ENCODE results near the gene RASGEF1B. TPM values are rescaled to one million over a fixed set of nuclear protein-coding genes. Genes with fewer than 3 reads are reported as not detected.
"Not testable (repeated sequence)": the region's sequence is repeated elsewhere in the genome, so short reads cannot be mapped to it uniquely, and the experiment has no call there.

The RASGEF1B gene
- total RNA-seq, 1 experiment from 2014 or later, result 6.9 TPM

DNA sequence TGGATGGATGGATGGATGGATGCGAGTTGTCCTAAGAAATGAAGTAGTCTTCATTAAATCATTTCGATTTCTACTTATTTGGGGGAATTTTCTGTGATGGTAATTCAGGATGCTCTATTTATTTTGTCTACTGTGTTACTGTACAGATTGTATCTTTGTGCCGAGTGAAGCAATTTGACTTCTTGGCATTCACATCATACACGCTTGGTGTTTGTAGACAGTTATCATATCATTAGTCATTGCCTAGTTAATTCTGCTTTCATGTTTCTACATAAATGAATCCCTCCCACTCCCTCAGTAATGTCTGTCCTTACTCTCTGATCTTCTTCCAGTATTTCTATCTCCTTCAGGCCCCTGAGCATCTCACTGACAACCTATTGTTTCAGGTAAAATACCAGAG is 64.0 kb downstream of the RASGEF1B start:
- H3K4me1 Mint-ChIP-seq, result peaks cover 9% of the 10 kb centered on the region
- H3K27me3 Mint-ChIP-seq (ENCODE audit: low read depth), result no peaks in the 10 kb centered on the region
- DNase-seq (ENCODE audit: low spot score) (no peak), ATAC-seq (no peak)
- no peak overlapping the region for H3K27ac Mint-ChIP-seq
- H3K36me3 Mint-ChIP-seq, result no peaks in the 10 kb centered on the region
- POLR2A ChIA-PET, result no interaction called here
- CTCF ChIA-PET, result interaction anchor here (1.4 to 1.8 kb wide), 3 partner anchors 60 to 861 kb away, joined by 5 to 14 read pairs (median 7); no protein-coding TSS in a partner anchor
- no peaks in the 10 kb centered on the region for H3K9me3 Mint-ChIP-seq
- no peak overlapping the region for H3K4me3 Mint-ChIP-seq
- TF ChIP-seq, protein P1, sequence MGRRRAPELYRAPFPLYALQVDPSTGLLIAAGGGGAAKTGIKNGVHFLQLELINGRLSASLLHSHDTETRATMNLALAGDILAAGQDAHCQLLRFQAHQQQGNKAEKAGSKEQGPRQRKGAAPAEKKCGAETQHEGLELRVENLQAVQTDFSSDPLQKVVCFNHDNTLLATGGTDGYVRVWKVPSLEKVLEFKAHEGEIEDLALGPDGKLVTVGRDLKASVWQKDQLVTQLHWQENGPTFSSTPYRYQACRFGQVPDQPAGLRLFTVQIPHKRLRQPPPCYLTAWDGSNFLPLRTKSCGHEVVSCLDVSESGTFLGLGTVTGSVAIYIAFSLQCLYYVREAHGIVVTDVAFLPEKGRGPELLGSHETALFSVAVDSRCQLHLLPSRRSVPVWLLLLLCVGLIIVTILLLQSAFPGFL (CRISPR knock-in tag; IDR thresholded peaks at IDR 0.05; ENCODE audit: borderline replicate concordance), result no peak
- TF ChIP-seq GABPB1 (CRISPR knock-in tag; IDR thresholded peaks at IDR 0.05) (no peak), ZNF232 (CRISPR knock-in tag; IDR thresholded peaks at IDR 0.05) (no peak), ZBTB21 (CRISPR knock-in tag; IDR thresholded peaks at IDR 0.05; ENCODE audit: borderline replicate concordance) (no peak), ZNF121 (CRISPR knock-in tag; IDR thresholded peaks at IDR 0.05) (no peak), PRDM15 (CRISPR knock-in tag; IDR thresholded peaks at IDR 0.05) (no peak)
- TF ChIP-seq, protein P2, sequence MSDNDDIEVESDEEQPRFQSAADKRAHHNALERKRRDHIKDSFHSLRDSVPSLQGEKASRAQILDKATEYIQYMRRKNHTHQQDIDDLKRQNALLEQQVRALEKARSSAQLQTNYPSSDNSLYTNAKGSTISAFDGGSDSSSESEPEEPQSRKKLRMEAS (CRISPR knock-in tag; IDR thresholded peaks at IDR 0.05), result no peak

- H3K4me3 Mint-ChIP-seq; H3K9me3 Mint-ChIP-seq; H3K36me3 Mint-ChIP-seq; POLR2A ChIA-PET; ATAC-seq; DNase-seq (ENCODE audit: low spot score); H3K27me3 Mint-ChIP-seq (ENCODE audit: low read depth); H3K27ac Mint-ChIP-seq: not testable (repeated sequence)
- H3K4me1 Mint-ChIP-seq, result peaks cover 13% of the 10 kb centered on the region
- CTCF ChIA-PET, result interaction anchor here (0.7 to 1.8 kb wide), 8 partner anchors 19 to 862 kb away, joined by 3 to 14 read pairs (median 5); no protein-coding TSS in a partner anchor
These were observed 65.2 kb downstream of the RASGEF1B start for GRCh38 chr4:81406481-81406880.

DNA sequence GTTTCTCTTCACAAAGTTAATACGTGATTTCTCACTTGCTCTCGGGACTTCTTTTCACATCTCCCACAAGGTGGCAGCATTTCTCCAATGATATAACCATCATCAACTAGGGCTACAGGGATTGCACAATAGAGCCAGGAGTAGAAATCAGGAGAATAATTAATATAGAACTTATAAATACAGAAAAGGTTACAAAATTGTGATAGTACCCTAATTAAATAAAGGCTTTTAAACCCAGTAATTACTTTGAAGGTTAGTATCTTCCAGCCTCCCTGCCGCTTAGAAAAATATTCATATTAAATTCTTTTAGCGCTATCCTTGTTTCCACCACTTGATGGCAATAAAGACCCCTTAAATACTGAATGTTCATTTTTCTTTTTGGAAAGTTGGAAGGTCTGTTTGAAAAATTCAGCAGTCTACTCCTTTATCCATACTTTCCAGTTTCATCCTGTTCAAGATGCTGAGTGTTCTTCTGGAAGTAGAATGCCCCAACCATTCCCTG is 65.8 kb downstream of the RASGEF1B start:
- ATAC-seq, result peak; percentile 38
- no peak for DNase-seq (ENCODE audit: low spot score)
- TF ChIP-seq FOXP1 (CRISPR knock-in tag; IDR thresholded peaks at IDR 0.05; ENCODE audit: borderline replicate concordance), result no peak
- no peak for TF ChIP-seq NR2C2 (CRISPR knock-in tag; IDR thresholded peaks at IDR 0.05)
- no peak for TF ChIP-seq ZNF263 (CRISPR knock-in tag; IDR thresholded peaks at IDR 0.05; ENCODE audit: low read depth)
- TF ChIP-seq IRF1 (CRISPR knock-in tag; IDR thresholded peaks at IDR 0.05), result no peak
- TF ChIP-seq GRHL2 (CRISPR knock-in tag; IDR thresholded peaks at IDR 0.05; ENCODE audit: insufficient replicate concordance, severe bottlenecking), result no peak
- no peak for TF ChIP-seq ZBTB21 (CRISPR knock-in tag; IDR thresholded peaks at IDR 0.05; ENCODE audit: borderline replicate concordance)
- TF ChIP-seq, protein P3, sequence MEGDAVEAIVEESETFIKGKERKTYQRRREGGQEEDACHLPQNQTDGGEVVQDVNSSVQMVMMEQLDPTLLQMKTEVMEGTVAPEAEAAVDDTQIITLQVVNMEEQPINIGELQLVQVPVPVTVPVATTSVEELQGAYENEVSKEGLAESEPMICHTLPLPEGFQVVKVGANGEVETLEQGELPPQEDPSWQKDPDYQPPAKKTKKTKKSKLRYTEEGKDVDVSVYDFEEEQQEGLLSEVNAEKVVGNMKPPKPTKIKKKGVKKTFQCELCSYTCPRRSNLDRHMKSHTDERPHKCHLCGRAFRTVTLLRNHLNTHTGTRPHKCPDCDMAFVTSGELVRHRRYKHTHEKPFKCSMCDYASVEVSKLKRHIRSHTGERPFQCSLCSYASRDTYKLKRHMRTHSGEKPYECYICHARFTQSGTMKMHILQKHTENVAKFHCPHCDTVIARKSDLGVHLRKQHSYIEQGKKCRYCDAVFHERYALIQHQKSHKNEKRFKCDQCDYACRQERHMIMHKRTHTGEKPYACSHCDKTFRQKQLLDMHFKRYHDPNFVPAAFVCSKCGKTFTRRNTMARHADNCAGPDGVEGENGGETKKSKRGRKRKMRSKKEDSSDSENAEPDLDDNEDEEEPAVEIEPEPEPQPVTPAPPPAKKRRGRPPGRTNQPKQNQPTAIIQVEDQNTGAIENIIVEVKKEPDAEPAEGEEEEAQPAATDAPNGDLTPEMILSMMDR (IDR thresholded peaks at IDR 0.05), result peak; percentile 58
- Mint-ChIP-seq H3K9me3 (no peaks in the 10 kb centered on the region), H3K36me3 (no peaks in the 10 kb centered on the region), H3K27ac (no peak overlapping the region), H3K4me1 (peaks cover 11% of the 10 kb centered on the region), H3K27me3 (ENCODE audit: low read depth) (no peaks in the 10 kb centered on the region), H3K4me3 (no peak overlapping the region)
- ChIA-PET CTCF (interaction anchor here (0.9 to 1.8 kb wide), 3 partner anchors 19 to 61 kb away, joined by 3 to 14 read pairs (median 3); no protein-coding TSS in a partner anchor), POLR2A (no interaction called here)

Measured in WTC11 (cell line).